NCI-H1436 treated with DMSO at 0.1 percent for 48 hours (cell line): ENCODE results near the gene KRT3.
"Not testable (repeated sequence)": the region's sequence is repeated elsewhere in the genome, so short reads cannot be mapped to it uniquely, and the experiment has no call there.

Source experiments
- DNase-seq: peaks from one replicate; lab custom pipeline; 2025; lab: John Stamatoyannopoulos, UW

KRT3 gene

DNA sequence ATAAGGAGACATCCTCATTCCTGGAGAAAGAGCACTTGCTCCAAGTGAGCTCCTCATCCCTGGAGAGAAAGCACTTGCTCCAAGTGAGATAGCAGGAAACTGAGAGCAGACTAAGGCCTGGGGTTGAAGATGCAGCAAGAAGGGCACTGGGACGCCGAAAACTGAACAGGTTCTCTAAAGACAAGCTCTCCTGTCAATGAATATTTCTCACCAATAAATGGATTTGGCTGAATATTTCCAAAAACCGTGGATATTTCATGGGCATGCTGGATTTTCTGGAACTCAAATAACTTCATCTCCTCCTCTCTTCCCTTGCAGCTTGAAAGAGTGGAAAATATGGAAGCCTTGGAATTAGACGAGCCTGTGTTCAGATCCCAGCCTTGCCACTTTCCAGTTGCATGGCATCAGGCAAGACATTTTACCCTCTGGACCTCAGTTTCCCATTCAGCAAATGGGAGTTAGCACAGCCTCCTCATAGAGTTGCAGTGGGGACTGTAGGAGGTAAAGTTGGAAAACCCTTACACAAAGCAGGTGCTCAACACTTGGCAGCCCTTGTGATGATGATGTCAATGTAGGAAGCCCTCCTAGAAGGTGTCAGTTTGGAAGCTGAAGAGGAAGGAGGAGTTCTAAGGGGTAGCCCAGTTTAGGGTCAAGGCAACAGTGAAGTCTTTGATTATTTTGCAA is 14.4 kb downstream of the KRT3 start:
- DNase-seq: no peak

GRCh38 chr12:52779914-52780313 is 16.0 kb downstream of the KRT3 start:
- DNase-seq: no peak

DNA sequence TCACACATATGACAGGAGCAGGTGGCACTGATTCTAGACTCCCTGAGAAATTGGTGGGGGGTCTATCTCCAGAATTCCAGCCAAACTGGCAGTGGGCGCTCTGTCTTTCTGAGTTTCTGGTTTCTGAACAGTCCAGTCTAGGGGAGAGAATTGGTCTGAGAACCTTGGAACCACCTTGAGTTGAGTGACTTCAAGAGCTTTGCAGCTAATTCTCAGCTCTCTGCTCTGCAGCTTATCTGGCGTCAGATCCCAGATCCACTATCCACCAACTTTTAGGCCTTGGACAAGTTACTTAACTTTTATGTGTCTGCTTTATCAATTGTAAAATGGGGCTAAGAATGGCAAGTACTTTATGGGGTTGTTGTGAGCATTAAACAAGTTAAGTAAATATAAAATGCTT is 17.1 kb downstream of the KRT3 start:
- DNase-seq: no peak

DNA sequence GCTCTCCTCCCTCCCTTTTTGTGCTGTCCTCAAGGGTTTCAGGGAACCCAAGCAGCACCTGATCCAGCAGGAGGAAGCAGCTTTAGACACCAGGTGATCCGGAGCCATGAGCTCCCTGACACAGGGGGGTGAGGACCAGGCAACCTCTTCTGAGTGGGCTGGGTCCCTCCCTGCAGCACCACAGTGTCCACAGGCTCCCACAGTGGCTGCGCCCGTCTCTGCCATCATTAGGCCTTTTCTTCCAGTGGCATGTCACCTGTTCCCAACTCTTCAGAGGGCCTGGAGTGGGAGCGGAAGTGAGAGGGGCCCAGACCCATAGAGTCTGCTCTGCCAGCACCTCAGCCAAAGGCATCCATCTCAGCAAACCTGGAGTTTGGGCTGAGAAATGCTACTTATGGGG is 18.4 kb downstream of the KRT3 start:
- no peak for DNase-seq

GRCh38 chr12:52776913-52777395 is 19.0 kb downstream of the KRT3 start, which contains the start of gene KRT76:
Gene KRT76, minus strand, starts transcription at chr12:52777345. Its CDS starts 54 bp downstream, at chr12:52777291.
- DNase-seq: no peak

- no peak for DNase-seq
These were observed 19.5 kb downstream of the KRT3 start for GRCh38 chr12:52776435-52776834.

- no peak for DNase-seq
These were observed 21.2 kb downstream of the KRT3 start for GRCh38 chr12:52774629-52775250.

DNA sequence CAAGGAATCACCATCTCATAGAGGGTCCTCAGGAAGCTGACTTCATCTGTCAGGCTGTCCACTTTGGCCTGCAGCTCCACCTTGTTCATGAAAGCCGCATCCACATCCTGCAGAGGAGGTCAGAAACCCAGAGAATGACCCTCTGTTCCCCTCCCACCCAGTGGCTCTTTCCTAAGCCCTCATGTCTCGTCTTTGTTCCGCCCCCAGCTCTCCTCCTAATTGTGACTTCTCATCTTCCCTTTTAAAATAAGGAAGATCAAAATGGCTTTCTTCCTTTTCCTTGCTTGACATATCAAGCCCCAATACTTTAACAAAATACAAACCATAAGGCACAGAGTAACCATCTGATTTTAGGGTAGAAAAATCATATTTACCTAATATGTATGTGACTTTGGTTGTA is 23.1 kb downstream of the KRT3 start:
- DNase-seq: no peak

- no peak for DNase-seq
These were observed 23.7 kb downstream of the KRT3 start for GRCh38 chr12:52772188-52772587.

DNA sequence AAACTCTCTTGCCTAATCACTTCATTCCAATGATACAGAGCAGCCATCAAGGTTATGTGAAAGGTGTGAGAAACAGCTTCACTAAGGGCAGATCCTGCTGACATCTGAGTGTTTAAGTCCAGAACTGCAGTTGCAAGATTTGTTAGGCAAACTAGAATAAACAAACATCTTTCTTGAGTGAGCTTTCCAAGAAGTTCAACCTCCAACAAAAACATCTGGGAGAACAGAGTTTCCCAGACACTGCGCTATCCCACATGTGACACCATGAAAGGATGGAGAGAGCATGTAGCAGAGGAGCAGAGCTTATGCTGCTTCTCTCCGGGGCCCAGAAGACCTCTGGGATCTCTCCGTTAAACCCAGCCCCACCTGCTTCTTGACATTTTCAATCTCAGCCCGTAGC is 24.4 kb downstream of the KRT3 start:
- no peak for DNase-seq

GRCh38 chr12:52771088-52771487 is 24.8 kb downstream of the KRT3 start:
- DNase-seq: no peak

- DNase-seq: no peak
These were observed 26.0 kb downstream of the KRT3 start for GRCh38 chr12:52769946-52770345.

- DNase-seq: no peak
These were observed 26.6 kb downstream of the KRT3 start for GRCh38 chr12:52769354-52769753.

DNA sequence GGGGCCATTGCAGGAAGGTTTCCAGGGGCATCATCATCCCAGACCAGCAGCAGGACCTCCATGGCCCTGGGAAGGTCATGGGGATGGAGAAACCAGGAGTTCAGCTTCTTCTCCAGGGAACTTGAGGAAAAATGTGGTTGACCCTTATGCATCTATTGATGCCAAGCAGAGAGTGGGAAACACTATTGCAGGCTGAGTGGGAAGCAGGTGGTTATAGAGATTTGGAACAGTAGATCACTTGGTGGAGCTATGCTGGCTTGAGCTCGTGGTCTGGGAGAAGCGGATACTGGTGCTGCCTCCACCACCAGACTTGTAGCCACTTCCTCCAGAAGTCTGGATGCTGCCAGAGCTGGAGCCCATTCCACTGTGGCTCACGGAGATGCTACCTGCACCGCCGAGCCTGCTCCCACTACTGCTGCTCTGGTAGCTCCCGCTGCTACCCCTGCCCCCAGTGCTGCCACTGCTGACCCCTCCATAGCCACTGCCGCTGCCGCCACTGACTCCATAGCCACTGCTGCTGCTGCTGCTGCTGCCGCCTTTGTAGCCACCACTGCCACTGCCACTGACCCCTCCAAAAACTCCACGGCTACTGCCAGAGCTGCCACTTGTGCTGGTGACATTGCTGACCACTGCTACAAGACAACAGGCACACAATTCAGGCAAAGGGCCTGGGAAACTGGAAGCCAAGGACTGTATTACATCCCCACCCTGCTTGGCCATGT is 27.3 kb downstream of the KRT3 start:
- no peak for DNase-seq

- DNase-seq: no peak
These were observed 28.5 kb downstream of the KRT3 start for GRCh38 chr12:52767427-52767826.

DNA sequence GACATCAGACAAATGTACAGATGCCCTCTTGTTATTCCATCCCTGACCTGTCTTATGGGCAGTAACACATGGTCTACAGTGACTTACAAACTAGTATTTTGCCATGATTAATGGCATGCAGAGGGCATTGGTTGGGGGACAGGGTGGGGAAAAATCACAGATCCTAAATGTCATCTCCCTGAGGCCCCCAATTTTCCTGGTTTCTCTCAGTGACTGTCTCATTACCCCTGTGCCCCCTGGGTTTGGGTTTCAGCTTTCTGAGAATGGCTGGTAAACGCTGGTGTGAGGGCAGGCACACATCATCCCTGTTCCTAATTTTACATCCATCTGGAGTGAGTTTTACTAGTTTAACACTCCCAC is 28.9 kb downstream of the KRT3 start:
- no peak for DNase-seq

- no peak for DNase-seq
These were observed 29.4 kb downstream of the KRT3 start for GRCh38 chr12:52766351-52767019.

DNA sequence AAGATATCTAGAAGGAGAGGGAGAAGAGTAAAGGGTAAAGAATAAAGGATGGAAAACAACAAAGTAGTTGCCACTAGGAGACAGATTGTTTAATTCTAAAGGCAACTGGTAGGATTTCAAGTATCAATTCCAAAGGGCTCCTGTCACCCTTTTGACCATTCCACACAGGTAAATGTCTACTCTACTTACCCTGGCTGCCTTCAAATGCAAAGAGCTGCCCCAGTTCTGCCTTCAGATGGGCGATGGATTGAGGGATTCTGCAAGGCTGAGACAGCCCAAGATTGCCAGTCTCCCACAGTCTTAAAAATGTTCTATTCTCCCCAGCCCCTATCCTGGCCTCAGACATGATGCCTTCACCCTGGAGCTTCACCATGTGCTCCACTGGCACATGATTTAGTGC is 30.2 kb downstream of the KRT3 start:
- no peak for DNase-seq

GRCh38 chr12:52763991-52764390 is 31.9 kb downstream of the KRT3 start:
- no peak for DNase-seq

- DNase-seq: no peak
These were observed 32.8 kb downstream of the KRT3 start for GRCh38 chr12:52763036-52763659.

DNA sequence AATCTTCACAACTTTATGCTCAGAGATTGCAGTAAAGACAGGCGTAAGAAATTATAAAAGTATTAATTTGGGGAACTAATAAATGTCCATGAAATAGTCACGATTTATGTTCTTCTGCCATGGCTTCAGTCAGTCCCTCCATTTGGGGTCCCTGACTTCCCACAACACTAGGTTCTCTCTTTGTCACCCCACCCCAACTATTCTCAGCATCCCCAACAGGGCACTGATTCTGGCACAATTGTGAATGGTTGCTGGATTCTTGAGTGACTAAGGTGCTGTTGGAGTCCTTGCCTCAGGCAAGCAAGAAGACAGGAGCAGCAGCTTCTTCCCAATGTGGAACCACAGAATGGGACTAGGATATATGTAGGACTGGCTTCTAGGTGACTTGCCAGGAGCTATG is 34.1 kb downstream of the KRT3 start:
- no peak for DNase-seq

DNA sequence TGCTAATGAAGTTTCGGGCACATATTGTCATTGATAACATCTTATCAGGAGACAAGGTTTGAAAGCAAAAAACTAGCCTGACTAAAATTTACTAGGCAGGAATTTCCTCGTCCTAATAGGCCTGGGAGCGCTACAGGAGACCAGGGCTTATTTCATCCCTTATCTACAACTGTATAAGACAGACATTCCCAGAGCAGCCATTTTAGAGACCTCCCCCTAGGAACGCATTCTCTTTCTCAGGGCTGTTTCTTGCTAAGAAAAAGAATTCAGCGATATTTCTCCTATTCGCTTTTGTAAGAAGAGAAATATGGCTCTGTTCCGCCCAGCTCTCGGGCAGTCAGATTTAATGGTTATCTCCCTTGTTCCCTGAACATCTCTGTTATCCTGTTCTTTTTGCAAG is 34.7 kb downstream of the KRT3 start:
- DNase-seq: not testable (repeated sequence)
